ENCODE data around the gene PCSK4. TPM values are rescaled to one million over a fixed set of nuclear protein-coding genes. Genes with fewer than 3 reads are reported as not detected.
A peak's percentile ranks its signal among the peaks of the same experiment; 100 is the strongest.

The PCSK4 gene
- total RNA-seq, 1 experiment from 2014 or later, result 6.4 TPM

DNA sequence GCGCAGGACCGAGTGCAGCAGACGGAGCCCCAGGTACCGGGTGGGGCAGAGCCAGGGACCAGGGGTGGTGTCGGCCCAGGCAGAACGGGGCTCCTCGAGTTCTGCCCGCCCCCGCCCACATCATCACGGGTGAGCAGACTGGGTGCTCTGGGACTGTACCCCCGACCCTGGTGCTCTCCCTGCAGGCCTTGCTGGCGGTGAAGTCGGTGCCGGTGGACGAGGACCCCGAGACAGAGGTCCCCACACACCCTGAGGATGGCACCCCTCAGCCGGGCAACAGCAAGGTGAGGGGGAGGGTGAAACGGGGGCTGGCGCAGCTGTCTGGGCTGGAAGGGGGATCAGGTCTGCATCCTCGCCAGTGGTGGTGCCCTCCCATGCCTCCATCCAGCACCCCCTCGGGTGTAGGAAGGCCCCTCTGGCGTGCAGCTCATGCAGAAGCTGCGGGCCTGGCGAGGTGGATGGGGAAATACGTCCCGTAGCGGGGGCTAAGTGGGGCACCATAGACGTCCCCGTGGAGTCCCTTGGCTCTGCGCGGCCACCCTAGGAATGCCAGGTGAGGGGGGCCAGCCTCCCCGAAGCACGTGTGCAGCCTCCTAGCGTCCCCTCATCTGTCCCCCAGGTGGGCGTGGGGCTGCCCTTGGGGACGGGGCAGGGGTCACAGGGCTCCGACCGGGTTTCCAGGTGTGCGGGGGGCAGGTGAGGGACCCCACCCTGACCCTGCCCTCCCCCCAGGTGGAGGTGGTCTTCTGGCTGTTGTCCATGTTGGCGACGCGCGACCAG lies 33.8 kb downstream of the PCSK4 start:
- no peaks in the 10 kb centered on the region for H3K27me3 Mint-ChIP-seq (ENCODE audit: insufficient read depth, unreplicated experiment)
- H3K4me1 Mint-ChIP-seq (ENCODE audit: low read depth, unreplicated experiment), result no peaks in the 10 kb centered on the region
- ChIA-PET POLR2A (interaction anchor here (0.6 kb wide), 1 partner anchor 967 kb away, joined by 3 read pairs; no protein-coding TSS in a partner anchor), CTCF (no interaction called here)
- no peak for DNase-seq
- no peaks in the 10 kb centered on the region for H3K9me3 ChIP-seq
- H3K27me3 ChIP-seq (replicated peaks; ENCODE audit: control insufficient read depth, insufficient read depth, low read length), result no peaks in the 10 kb centered on the region
- BruUV-seq (replicated peaks), result no TSS peak
- intact Hi-C loops (cut with micrococcal nuclease; ENCODE audit: unreplicated experiment), result no loop called here
- TF ChIP-seq, protein P1, sequence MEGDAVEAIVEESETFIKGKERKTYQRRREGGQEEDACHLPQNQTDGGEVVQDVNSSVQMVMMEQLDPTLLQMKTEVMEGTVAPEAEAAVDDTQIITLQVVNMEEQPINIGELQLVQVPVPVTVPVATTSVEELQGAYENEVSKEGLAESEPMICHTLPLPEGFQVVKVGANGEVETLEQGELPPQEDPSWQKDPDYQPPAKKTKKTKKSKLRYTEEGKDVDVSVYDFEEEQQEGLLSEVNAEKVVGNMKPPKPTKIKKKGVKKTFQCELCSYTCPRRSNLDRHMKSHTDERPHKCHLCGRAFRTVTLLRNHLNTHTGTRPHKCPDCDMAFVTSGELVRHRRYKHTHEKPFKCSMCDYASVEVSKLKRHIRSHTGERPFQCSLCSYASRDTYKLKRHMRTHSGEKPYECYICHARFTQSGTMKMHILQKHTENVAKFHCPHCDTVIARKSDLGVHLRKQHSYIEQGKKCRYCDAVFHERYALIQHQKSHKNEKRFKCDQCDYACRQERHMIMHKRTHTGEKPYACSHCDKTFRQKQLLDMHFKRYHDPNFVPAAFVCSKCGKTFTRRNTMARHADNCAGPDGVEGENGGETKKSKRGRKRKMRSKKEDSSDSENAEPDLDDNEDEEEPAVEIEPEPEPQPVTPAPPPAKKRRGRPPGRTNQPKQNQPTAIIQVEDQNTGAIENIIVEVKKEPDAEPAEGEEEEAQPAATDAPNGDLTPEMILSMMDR (IDR thresholded peaks at IDR 0.05; ENCODE audit: insufficient read depth in 1 of 2, low read depth in 1 of 2, low read length in 1 of 2, severe bottlenecking in 1 of 2, unreplicated experiment in 1 of 2), result no peak
- H3K4me3 ChIP-seq (ENCODE audit: low read depth, low read length), result no peak overlapping the region
- peaks cover 40% of the 10 kb centered on the region for H3K36me3 Mint-ChIP-seq (ENCODE audit: insufficient read depth, unreplicated experiment)
- H3K4me1 ChIP-seq, result no peaks in the 10 kb centered on the region
- no peak overlapping the region for H3K27ac Mint-ChIP-seq (ENCODE audit: unreplicated experiment)
- no peak overlapping the region for H3K4me3 Mint-ChIP-seq (ENCODE audit: unreplicated experiment)
- no peaks in the 10 kb centered on the region for H3K9me3 Mint-ChIP-seq (ENCODE audit: unreplicated experiment)
- H3K36me3 ChIP-seq (ENCODE audit: control insufficient read depth, insufficient read depth, low read length), result no peaks in the 10 kb centered on the region; the same call in 1 of the 2 replicates

DNA sequence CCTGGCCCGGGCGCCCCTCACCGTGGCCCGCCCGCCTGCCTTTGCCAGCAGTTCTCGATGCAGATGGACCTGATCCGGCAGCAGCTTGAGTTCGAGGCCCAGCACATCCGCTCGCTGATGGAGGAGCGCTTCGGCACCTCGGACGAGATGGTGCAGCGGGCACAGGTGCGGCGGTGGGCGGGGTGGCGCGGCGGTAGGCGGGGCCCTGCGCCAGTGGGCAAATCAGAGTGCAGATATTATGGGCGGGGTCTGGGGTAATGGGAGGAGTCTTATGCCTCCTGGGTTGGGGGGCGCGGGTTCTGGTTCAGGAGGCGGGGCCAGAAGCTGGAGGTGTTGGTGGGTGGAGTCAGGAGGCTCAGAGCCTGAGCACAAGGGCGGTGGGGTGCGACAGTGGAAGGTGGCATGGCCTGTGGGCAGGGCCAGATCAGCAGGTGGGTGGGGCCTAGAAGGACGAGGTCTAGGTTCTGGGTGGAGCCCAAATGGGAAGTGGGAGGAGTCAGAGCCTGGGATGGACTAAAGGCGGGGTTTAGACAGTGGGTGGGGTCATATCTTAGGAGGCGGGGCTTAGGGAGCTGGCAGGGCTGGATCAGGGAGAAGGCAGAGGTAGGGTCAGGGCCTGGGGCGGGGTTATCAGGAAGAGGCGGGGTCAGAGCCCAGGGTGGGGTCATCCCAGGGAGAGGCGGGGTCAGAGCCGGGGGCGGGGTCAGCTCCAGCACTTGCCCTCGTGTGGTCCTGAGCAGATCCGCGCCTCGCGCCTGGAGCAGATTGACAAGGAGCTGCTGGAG lies 34.6 kb downstream of the PCSK4 start:
- Histone ChIP-seq H3K4me1 (no peaks in the 10 kb centered on the region), H3K36me3 (ENCODE audit: control insufficient read depth, insufficient read depth, low read length) (no peaks in the 10 kb centered on the region; the same call in 1 of the 2 replicates), H3K9me3 (no peaks in the 10 kb centered on the region), H3K27me3 (replicated peaks; ENCODE audit: control insufficient read depth, insufficient read depth, low read length) (no peaks in the 10 kb centered on the region), H3K4me3 (ENCODE audit: low read depth, low read length) (no peak overlapping the region)
- CTCF ChIA-PET, result no interaction called here
- Mint-ChIP-seq H3K4me1 (ENCODE audit: low read depth, unreplicated experiment) (no peaks in the 10 kb centered on the region), H3K9me3 (ENCODE audit: unreplicated experiment) (no peaks in the 10 kb centered on the region), H3K4me3 (ENCODE audit: unreplicated experiment) (no peak overlapping the region), H3K36me3 (ENCODE audit: insufficient read depth, unreplicated experiment) (peaks cover 46% of the 10 kb centered on the region), H3K27me3 (ENCODE audit: insufficient read depth, unreplicated experiment) (peaks cover 4% of the 10 kb centered on the region), H3K27ac (ENCODE audit: unreplicated experiment) (no peak overlapping the region)
- TF ChIP-seq, protein P1 (IDR thresholded peaks at IDR 0.05; ENCODE audit: insufficient read depth in 1 of 2, low read depth in 1 of 2, low read length in 1 of 2, severe bottlenecking in 1 of 2, unreplicated experiment in 1 of 2), result no peak
- DNase-seq, result peak; percentile 64 to 74
- POLR2A ChIA-PET, result interaction anchor here (0.5 kb wide), 1 partner anchor 154 kb away, joined by 3 read pairs; no protein-coding TSS in a partner anchor
- BruUV-seq (replicated peaks), result no TSS peak
- intact Hi-C loops (cut with micrococcal nuclease; ENCODE audit: unreplicated experiment), result no loop called here

DNA sequence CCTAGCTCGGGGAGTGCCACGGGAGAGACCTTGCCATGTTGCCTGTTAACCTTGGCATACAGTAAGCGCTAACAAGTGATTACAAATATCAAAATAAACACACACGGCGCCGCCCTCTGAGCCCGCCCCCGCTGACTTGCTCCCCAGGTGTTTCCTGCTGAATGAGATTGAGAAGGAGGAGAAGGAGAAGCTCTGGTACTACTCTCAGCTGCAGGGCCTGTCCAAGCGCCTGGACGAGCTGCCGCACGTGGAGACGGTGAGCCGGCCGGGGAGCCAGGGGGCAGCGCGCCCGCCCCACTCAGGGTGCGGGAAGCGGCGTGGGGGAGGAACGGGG lies 35.2 kb downstream of the PCSK4 start:
- Mint-ChIP-seq H3K4me3 (ENCODE audit: unreplicated experiment) (no peak overlapping the region), H3K36me3 (ENCODE audit: insufficient read depth, unreplicated experiment) (peaks cover 50% of the 10 kb centered on the region), H3K27ac (ENCODE audit: unreplicated experiment) (no peak overlapping the region), H3K9me3 (ENCODE audit: unreplicated experiment) (no peaks in the 10 kb centered on the region), H3K27me3 (ENCODE audit: insufficient read depth, unreplicated experiment) (peaks cover 4% of the 10 kb centered on the region), H3K4me1 (ENCODE audit: low read depth, unreplicated experiment) (no peaks in the 10 kb centered on the region)
- Histone ChIP-seq H3K4me3 (ENCODE audit: low read depth, low read length) (no peak overlapping the region), H3K36me3 (ENCODE audit: control insufficient read depth, insufficient read depth, low read length) (no peaks in the 10 kb centered on the region), H3K27me3 (replicated peaks; ENCODE audit: control insufficient read depth, insufficient read depth, low read length) (no peaks in the 10 kb centered on the region), H3K4me1 (no peaks in the 10 kb centered on the region), H3K9me3 (no peaks in the 10 kb centered on the region)
- TF ChIP-seq, protein P1 (IDR thresholded peaks at IDR 0.05; ENCODE audit: insufficient read depth in 1 of 2, low read depth in 1 of 2, low read length in 1 of 2, severe bottlenecking in 1 of 2, unreplicated experiment in 1 of 2), result no peak
- no peak for DNase-seq
- ChIA-PET CTCF (interaction anchor here (0.7 kb wide), 2 partner anchors 10 to 81 kb away, joined by 4 to 5 read pairs; no protein-coding TSS in a partner anchor), POLR2A (no interaction called here)
- BruUV-seq (replicated peaks), result no TSS peak
- intact Hi-C loops (cut with micrococcal nuclease; ENCODE audit: unreplicated experiment), result no loop called here
